ENCODE results near the gene LSMEM2. TPM values are rescaled to one million over a fixed set of nuclear protein-coding genes. Genes with fewer than 3 reads are reported as not detected.

Gene LSMEM2
- total RNA-seq, 4 donors from 2014 or later = 0.90 to 1.5 TPM; not detected in 2

DNA sequence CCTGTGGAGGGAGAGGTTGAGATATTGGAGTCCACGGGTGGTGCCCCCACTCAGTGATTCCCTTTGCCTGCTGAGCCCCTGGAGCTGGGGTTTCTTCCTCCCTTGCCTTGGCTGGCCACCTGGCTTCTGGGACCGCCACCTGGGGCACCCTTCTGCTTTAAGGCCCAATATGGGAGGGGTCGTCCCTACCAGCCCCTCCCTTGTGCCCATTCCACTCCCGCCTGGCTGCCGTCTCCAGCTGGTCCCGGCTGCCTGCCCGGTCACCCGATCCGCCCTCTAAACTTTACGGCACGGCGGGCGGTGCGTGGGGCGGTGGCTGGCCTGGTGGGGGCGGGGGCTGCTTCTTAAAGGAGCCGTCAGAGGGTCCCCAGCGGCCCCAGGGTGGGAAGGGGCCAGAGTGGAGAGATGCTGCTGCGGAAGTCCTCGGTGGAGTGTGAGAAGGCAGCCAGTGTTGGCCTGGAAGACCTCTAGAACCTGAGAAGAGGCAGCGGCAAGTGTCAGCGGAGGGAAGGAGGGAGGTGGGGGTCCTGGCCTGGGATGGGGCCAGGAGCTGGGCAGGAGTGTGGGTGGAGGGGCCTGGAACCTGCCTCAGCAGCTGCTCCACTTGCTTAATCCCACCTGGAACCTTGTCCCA, 11.5 kb upstream of the LSMEM2 start:
- TF ChIP-seq, protein P1, sequence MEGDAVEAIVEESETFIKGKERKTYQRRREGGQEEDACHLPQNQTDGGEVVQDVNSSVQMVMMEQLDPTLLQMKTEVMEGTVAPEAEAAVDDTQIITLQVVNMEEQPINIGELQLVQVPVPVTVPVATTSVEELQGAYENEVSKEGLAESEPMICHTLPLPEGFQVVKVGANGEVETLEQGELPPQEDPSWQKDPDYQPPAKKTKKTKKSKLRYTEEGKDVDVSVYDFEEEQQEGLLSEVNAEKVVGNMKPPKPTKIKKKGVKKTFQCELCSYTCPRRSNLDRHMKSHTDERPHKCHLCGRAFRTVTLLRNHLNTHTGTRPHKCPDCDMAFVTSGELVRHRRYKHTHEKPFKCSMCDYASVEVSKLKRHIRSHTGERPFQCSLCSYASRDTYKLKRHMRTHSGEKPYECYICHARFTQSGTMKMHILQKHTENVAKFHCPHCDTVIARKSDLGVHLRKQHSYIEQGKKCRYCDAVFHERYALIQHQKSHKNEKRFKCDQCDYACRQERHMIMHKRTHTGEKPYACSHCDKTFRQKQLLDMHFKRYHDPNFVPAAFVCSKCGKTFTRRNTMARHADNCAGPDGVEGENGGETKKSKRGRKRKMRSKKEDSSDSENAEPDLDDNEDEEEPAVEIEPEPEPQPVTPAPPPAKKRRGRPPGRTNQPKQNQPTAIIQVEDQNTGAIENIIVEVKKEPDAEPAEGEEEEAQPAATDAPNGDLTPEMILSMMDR (IDR thresholded peaks at IDR 0.05) = no peak
- TF ChIP-seq POLR2A (IDR thresholded peaks at IDR 0.05) = peak; percentile 57 to 67
- H3K27ac ChIP-seq = peak overlapping the region; percentile 97 to 99
- peaks cover 9 to 43% of the 10 kb centered on the region in 2 donors for H3K4me1 ChIP-seq
- no peaks in the 10 kb centered on the region for H3K36me3 ChIP-seq
- peak overlapping the region; percentile 44 to 63 for H3K4me3 ChIP-seq
- DNase-seq = peak; percentile 71 to 74
- H3K27me3 ChIP-seq = no peaks in the 10 kb centered on the region
- intact Hi-C loops (cut with DNase I; ENCODE audit: low total_unique reads) = no loop called here
- H3K9me3 ChIP-seq = no peaks in the 10 kb centered on the region

DNA sequence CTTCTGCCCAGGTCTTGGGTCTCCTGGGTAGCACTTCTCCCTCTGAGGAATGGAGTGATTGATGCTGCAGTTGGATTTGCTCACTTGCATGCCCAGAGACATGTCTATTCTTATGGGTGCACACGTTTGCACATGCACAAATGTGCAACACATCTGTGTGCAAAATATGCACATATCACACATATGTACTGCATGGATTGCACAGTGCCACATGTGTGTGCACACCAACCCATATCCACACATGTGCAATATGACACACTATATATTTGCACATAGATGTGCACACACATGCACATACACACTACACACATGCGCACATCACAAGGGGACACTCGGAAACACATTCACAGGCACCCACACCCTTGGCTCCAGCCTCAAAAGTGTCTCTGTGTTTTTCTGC, 10.6 kb upstream of the LSMEM2 start:
- no peak for TF ChIP-seq POLR2A (IDR thresholded peaks at IDR 0.05)
- no peak for DNase-seq
- H3K27me3 ChIP-seq = no peaks in the 10 kb centered on the region
- peaks cover 9 to 43% of the 10 kb centered on the region in 2 donors for H3K4me1 ChIP-seq
- H3K4me3 ChIP-seq = peak overlapping the region; percentile 44 to 63
- H3K9me3 ChIP-seq = no peaks in the 10 kb centered on the region
- peak overlapping the region; percentile 97 to 99 for H3K27ac ChIP-seq
- intact Hi-C loops (cut with DNase I; ENCODE audit: low total_unique reads) = no loop called here
- H3K36me3 ChIP-seq = no peaks in the 10 kb centered on the region

DNA sequence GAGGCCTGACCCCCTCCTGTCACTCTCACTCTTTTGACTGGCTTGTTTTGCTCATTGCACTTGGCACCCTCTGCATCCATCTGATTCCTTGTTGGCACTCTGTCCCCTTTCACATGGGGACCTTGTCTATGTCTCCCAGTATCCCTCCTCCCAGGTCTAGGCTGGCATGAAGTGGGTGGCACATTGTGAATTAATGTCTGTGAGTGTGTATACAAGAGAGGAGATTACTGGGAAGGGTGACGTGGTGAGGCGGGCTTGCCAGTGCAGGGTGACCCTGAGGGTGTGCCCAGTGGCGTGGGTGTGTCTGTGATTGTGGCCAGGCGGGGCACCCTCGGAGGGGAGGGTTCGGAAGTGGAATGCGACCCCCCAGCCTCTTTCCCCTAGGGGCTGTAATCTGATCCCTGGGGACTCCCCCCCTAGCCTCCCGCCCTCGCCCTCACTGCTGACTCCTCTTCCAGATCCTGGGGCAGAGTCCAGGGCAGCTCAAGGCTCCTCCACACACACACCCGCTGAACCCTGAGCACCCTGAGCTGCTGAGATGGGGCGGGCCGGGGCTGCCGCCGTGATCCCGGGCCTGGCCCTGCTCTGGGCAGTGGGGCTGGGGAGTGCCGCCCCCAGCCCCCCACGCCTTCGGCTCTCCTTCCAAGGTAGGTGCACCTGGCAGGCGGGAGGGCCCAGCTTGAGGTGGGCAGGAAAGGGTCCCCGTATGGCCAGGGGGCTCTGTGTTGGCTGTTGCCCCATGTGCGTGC, 10.0 kb upstream of the LSMEM2 start, which contains the start of gene SEMA3B:
TSS of gene SEMA3B (plus strand) at position 445 of the 749 bp plus-strand sequence. CDS start at position 539, 94 bp downstream.
- peak; percentile 64 for DNase-seq
- H3K27me3 ChIP-seq = no peaks in the 10 kb centered on the region
- peaks cover 9 to 39% of the 10 kb centered on the region in 2 donors for H3K4me1 ChIP-seq
- no peaks in the 10 kb centered on the region for H3K9me3 ChIP-seq
- no peaks in the 10 kb centered on the region for H3K36me3 ChIP-seq
- intact Hi-C loops (cut with DNase I; ENCODE audit: low total_unique reads) = no loop called here
- TF ChIP-seq POLR2A (IDR thresholded peaks at IDR 0.05) = peak in 1 of 2 donors; percentile 63
- TF ChIP-seq, protein P1 (IDR thresholded peaks at IDR 0.05) = no peak
- peak within 1 kb of the TSS; percentile 97 to 99 for H3K27ac ChIP-seq
- peak within 1 kb of the TSS; percentile 44 to 63 for H3K4me3 ChIP-seq

DNA sequence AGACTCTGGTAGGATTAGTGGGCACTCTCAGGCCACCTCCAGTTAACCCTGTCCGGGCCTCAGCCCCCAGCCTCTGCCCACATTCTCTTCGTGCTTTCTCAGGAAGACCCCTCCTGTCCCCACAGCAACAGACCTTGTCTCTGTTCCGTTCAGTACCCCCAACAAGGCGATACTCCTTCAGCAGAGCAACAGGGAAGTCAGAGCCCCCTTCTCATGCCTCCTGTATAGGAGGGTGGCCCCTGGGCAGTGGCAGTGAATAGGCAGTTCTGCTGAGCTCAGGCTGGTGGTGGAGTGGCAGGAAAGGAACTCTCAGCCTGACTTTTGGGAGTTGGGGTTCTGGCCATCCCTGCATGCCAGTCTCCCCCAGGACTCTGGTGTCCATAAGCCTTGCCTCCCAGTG, 9.4 kb upstream of the LSMEM2 start:
- Histone ChIP-seq H3K36me3 (no peaks in the 10 kb centered on the region), H3K4me3 (peak overlapping the region; percentile 28 to 33), H3K27me3 (no peaks in the 10 kb centered on the region), H3K27ac (peak overlapping the region; percentile 97 to 99), H3K4me1 (peaks cover 9 to 39% of the 10 kb centered on the region in 2 donors), H3K9me3 (no peaks in the 10 kb centered on the region)
- intact Hi-C loops (cut with DNase I; ENCODE audit: low total_unique reads) = no loop called here
- DNase-seq = no peak
- TF ChIP-seq POLR2A (IDR thresholded peaks at IDR 0.05) = no peak
- TF ChIP-seq, protein P1 (IDR thresholded peaks at IDR 0.05) = no peak

GRCh38 chr3:50269977-50270413, 8.9 kb upstream of the LSMEM2 start:
- TF ChIP-seq, protein P1 (IDR thresholded peaks at IDR 0.05) = no peak
- no peak for TF ChIP-seq POLR2A (IDR thresholded peaks at IDR 0.05)
- DNase-seq = peak in 1 of 2 donors; percentile 23

More at GRCh38 chr3:50269977-50270413, 8.9 kb upstream of the LSMEM2 start:
- peak overlapping the region; percentile 28 to 33 for H3K4me3 ChIP-seq
- intact Hi-C loops (cut with DNase I; ENCODE audit: low total_unique reads) = loop anchor here (5.0 kb wide), 1 partner anchor 43 kb away; no protein-coding TSS in a partner anchor
- peaks cover 8 to 39% of the 10 kb centered on the region in 2 donors for H3K4me1 ChIP-seq
- H3K27ac ChIP-seq = peak overlapping the region; percentile 97 to 99
- no peaks in the 10 kb centered on the region for H3K27me3 ChIP-seq
- no peaks in the 10 kb centered on the region for H3K36me3 ChIP-seq
- H3K9me3 ChIP-seq = no peaks in the 10 kb centered on the region

Measured in uterus (tissue), 4 donors.